HEK293 (cell line): ENCODE data around the gene KCNQ1.

Source experiments
- CTCF ChIA-PET: fragments of 350-600 bp; formaldehyde crosslinking; extraction: SDS; loops from one replicate; lab custom pipeline; 2021; ENCODE audit warnings: antibody characterized with exemption; lab: Yijun Ruan, JAX
- POLR2A ChIA-PET: fragments of 300-600 bp; formaldehyde crosslinking; extraction: SDS; loops from one replicate; lab custom pipeline; 2020; ENCODE audit warnings: antibody characterized with exemption, inconsistent platforms; lab: Yijun Ruan, JAX
- H3K27ac ChIP-seq: fragments of 200-500 bp; sonication (Bioruptor generic); 2 replicates; pipeline ENCODE4 v1.5.1; 2014; ENCODE audit warnings: low read depth, low read length, control low read depth, inconsistent platforms; ENCODE audit errors: extremely low read depth
- H3K36me3 ChIP-seq, 2 experiments: fragments of 200-500 bp in 1 of 2; sonication (Bioruptor generic) in 1 of 2; 1 replicate in 1 of 2; 2 replicates in 1 of 2; pipeline ENCODE4 v1.5.1; 2014 to 2017; ENCODE audit warnings: inconsistent platforms in 2 of 2, low read length in 2 of 2; ENCODE audit not compliant: control insufficient read depth in 2 of 2, insufficient read depth in 1 of 2
- H3K4me1 ChIP-seq: fragments of 200-500 bp; sonication (Bioruptor generic); 2 replicates; pipeline ENCODE4 v1.5.1; 2014; ENCODE audit warnings: mild to moderate bottlenecking, low read length, inconsistent platforms; ENCODE audit not compliant: control insufficient read depth, insufficient read depth
- H3K4me3 ChIP-seq: 2 replicates; pipeline ENCODE4 v1.5.1; 2011; ENCODE audit warnings: low read depth, mild to moderate bottlenecking, control low read depth, low read length, moderate library complexity
- H3K9me3 ChIP-seq: fragments of 200-500 bp; sonication (Bioruptor generic); 2 replicates; pipeline ENCODE4 v1.5.1; 2014; ENCODE audit warnings: low read depth, low read length, inconsistent platforms; ENCODE audit not compliant: control insufficient read depth, insufficient read depth
- GLI2 ChIP-seq: fragments of 450-650 bp; formaldehyde crosslinking; IDR thresholded peaks from 2 replicates; pipeline ENCODE4; 2017; ENCODE audit warnings: missing biosample characterization, missing genetic modification characterization, low read depth, borderline replicate concordance
- GLIS1 ChIP-seq: fragments of 450-650 bp; formaldehyde crosslinking; IDR thresholded peaks from 2 replicates; pipeline ENCODE4 v1.5.1; 2016; ENCODE audit warnings: missing biosample characterization, missing genetic modification characterization
- KLF8 ChIP-seq: fragments of 450-650 bp; formaldehyde crosslinking; IDR thresholded peaks from 2 replicates; pipeline ENCODE4 v1.5.1; 2016; ENCODE audit warnings: missing biosample characterization, missing genetic modification characterization
- KLF9 ChIP-seq: fragments of 450-650 bp; formaldehyde crosslinking; IDR thresholded peaks from 2 replicates; pipeline ENCODE4 v1.5.1; 2016; ENCODE audit warnings: missing biosample characterization, missing genetic modification characterization, low read depth
- OVOL3 ChIP-seq: fragments of 450-650 bp; formaldehyde crosslinking; IDR thresholded peaks from 2 replicates; pipeline ENCODE4 v1.5.1; 2016; ENCODE audit warnings: missing biosample characterization, missing genetic modification characterization
- PRDM6 ChIP-seq: fragments of 450-650 bp; formaldehyde crosslinking; IDR thresholded peaks from 2 replicates; pipeline ENCODE4 v1.5.1; 2017; ENCODE audit warnings: missing biosample characterization, missing genetic modification characterization
- REPIN1 ChIP-seq: fragments of 450-650 bp; formaldehyde crosslinking; IDR thresholded peaks from 2 replicates; pipeline ENCODE4 v1.5.1; 2017; ENCODE audit warnings: missing biosample characterization, missing genetic modification characterization, low read depth
- ZBTB11 ChIP-seq: fragments of 450-650 bp; formaldehyde crosslinking; conservative IDR thresholded peaks from 2 replicates; pipeline ENCODE4 v1.5.1; 2016; ENCODE audit warnings: low read depth, missing biosample characterization, missing genetic modification characterization
- ZBTB20 ChIP-seq: fragments of 450-650 bp; formaldehyde crosslinking; IDR thresholded peaks from 2 replicates; pipeline ENCODE4 v1.5.1; 2016; ENCODE audit warnings: missing biosample characterization, missing genetic modification characterization
- ZBTB49 ChIP-seq: fragments of 450-650 bp; formaldehyde crosslinking; IDR thresholded peaks from 2 replicates; pipeline ENCODE4 v1.5.1; 2016; ENCODE audit warnings: missing biosample characterization, missing genetic modification characterization, low read depth
- ZBTB7A ChIP-seq: fragments of 450-650 bp; formaldehyde crosslinking; IDR thresholded peaks from 2 replicates; pipeline ENCODE4 v1.5.1; 2016; ENCODE audit warnings: low read depth, missing biosample characterization, missing genetic modification characterization
- ZBTB8A ChIP-seq: fragments of 450-650 bp; formaldehyde crosslinking; IDR thresholded peaks from 2 replicates; pipeline ENCODE4 v1.5.1; 2016; ENCODE audit warnings: missing biosample characterization, missing genetic modification characterization
- ZFP41 ChIP-seq: fragments of 450-650 bp; formaldehyde crosslinking; IDR thresholded peaks from 2 replicates; pipeline ENCODE4 v1.5.1; 2016; ENCODE audit warnings: missing biosample characterization, missing genetic modification characterization, borderline replicate concordance
- ZNF133 ChIP-seq: fragments of 450-650 bp; formaldehyde crosslinking; IDR thresholded peaks from 2 replicates; pipeline ENCODE4 v1.5.1; 2016; ENCODE audit warnings: missing biosample characterization, missing genetic modification characterization
- ZNF148 ChIP-seq: fragments of 450-650 bp; formaldehyde crosslinking; IDR thresholded peaks from 2 replicates; pipeline ENCODE4 v1.5.0; 2017; ENCODE audit warnings: missing biosample characterization, missing genetic modification characterization, borderline replicate concordance
- ZNF155 ChIP-seq: fragments of 450-650 bp; formaldehyde crosslinking; IDR thresholded peaks from 2 replicates; pipeline ENCODE4 v1.5.1; 2016; ENCODE audit warnings: missing biosample characterization, missing genetic modification characterization
- ZNF2 ChIP-seq: fragments of 450-650 bp; formaldehyde crosslinking; IDR thresholded peaks from 2 replicates; pipeline ENCODE4 v1.5.1; 2016; ENCODE audit warnings: missing biosample characterization, missing genetic modification characterization
- ZNF248 ChIP-seq: fragments of 450-650 bp; formaldehyde crosslinking; IDR thresholded peaks from 2 replicates; pipeline ENCODE4 v1.5.1; 2017; ENCODE audit warnings: missing biosample characterization, missing genetic modification characterization
- ZNF529 ChIP-seq: fragments of 450-650 bp; formaldehyde crosslinking; IDR thresholded peaks from 2 replicates; pipeline ENCODE4 v1.5.1; 2017; ENCODE audit warnings: missing genetic modification characterization, missing biosample characterization; ENCODE audit not compliant: insufficient replicate concordance
- ZNF549 ChIP-seq: fragments of 450-650 bp; IDR thresholded peaks from 2 replicates; pipeline ENCODE4 v1.5.1; 2018; ENCODE audit warnings: missing biosample characterization, missing genetic modification characterization, mild to moderate bottlenecking, inconsistent platforms, moderate library complexity
- ZNF596 ChIP-seq: fragments of 450-650 bp; IDR thresholded peaks from 2 replicates; pipeline ENCODE4 v1.5.0; 2018; ENCODE audit warnings: missing biosample characterization, mild to moderate bottlenecking, missing genetic modification characterization, moderate library complexity
- ZNF670 ChIP-seq: fragments of 450-650 bp; formaldehyde crosslinking; IDR thresholded peaks from 2 replicates; pipeline ENCODE4 v1.5.1; 2016; ENCODE audit warnings: missing biosample characterization, missing genetic modification characterization, low read depth
- ZNF704 ChIP-seq: fragments of 450-650 bp; formaldehyde crosslinking; IDR thresholded peaks from 2 replicates; pipeline ENCODE4 v1.5.1; 2016; ENCODE audit warnings: missing biosample characterization, missing genetic modification characterization
- ZNF747 ChIP-seq: fragments of 450-650 bp; formaldehyde crosslinking; IDR thresholded peaks from 2 replicates; pipeline ENCODE4 v1.5.1; 2016; ENCODE audit warnings: missing biosample characterization, missing genetic modification characterization
- ZNF792 ChIP-seq: fragments of 450-650 bp; formaldehyde crosslinking; IDR thresholded peaks from 2 replicates; pipeline ENCODE4 v1.5.1; 2016; ENCODE audit warnings: missing biosample characterization, missing genetic modification characterization

The KCNQ1 gene

GRCh38 chr11:2414616-2415015 is 30.2 kb upstream of the KCNQ1 start:
- ChIA-PET POLR2A (no interaction called here), CTCF (no interaction called here)

GRCh38 chr11:2415171-2415570 is 29.6 kb upstream of the KCNQ1 start:
- Histone ChIP-seq H3K9me3 (no peaks in the 10 kb centered on the region), H3K4me3 (no peak overlapping the region), H3K4me1 (no peaks in the 10 kb centered on the region), H3K27ac (no peak overlapping the region), H3K36me3 (no peaks in the 10 kb centered on the region)
- ChIA-PET CTCF (interaction anchor here (1.4 kb wide), 1 partner anchor 110 kb away, joined by 6 read pairs; no protein-coding TSS in a partner anchor), POLR2A (no interaction called here)
- TF ChIP-seq ZNF747 (tag by site-specific recombination) (no peak), ZBTB49 (tag by site-specific recombination) (no peak), GLIS1 (tag by site-specific recombination) (no peak), ZFP41 (tag by site-specific recombination) (no peak), ZNF792 (no peak), OVOL3 (tag by site-specific recombination) (no peak), ZNF704 (tag by site-specific recombination) (no peak)

More at GRCh38 chr11:2414616-2415015, 30.2 kb upstream of the KCNQ1 start:
- H3K4me1 ChIP-seq, result no peaks in the 10 kb centered on the region
- H3K9me3 ChIP-seq, result no peaks in the 10 kb centered on the region
- H3K36me3 ChIP-seq, result no peaks in the 10 kb centered on the region
- no peak overlapping the region for H3K4me3 ChIP-seq
- no peak overlapping the region for H3K27ac ChIP-seq
- TF ChIP-seq ZNF2 (tag by site-specific recombination) (no peak), KLF8 (tag by site-specific recombination) (no peak), ZNF549 (tag by site-specific recombination) (no peak), ZBTB20 (no peak), KLF9 (tag by site-specific recombination) (no peak), ZNF670 (tag by site-specific recombination) (no peak), ZNF529 (tag by site-specific recombination) (no peak), PRDM6 (tag by site-specific recombination) (no peak), ZNF155 (tag by site-specific recombination) (no peak), ZNF133 (tag by site-specific recombination) (no peak), ZNF248 (tag by site-specific recombination) (no peak), ZBTB8A (tag by site-specific recombination) (no peak), ZNF596 (tag by site-specific recombination) (no peak), GLI2 (tag by site-specific recombination) (no peak), ZNF148 (tag by site-specific recombination) (no peak), REPIN1 (tag by site-specific recombination) (no peak), ZFP41 (tag by site-specific recombination) (no peak), ZBTB11 (tag by site-specific recombination) (no peak), ZBTB7A (tag by site-specific recombination) (no peak)
- TF ChIP-seq, all 188 proteins: peak for 0
